GM12892 (cell line): ENCODE measurements around the gene IGFBP2.

Source experiments
- POLR2A ChIP-seq: IDR thresholded peaks from 2 replicates; pipeline ENCODE4 v1.6.1; 2011; ENCODE audit warnings: low read depth, low read length, control low read depth
- POLR2AphosphoS5 ChIP-seq: IDR thresholded peaks from 2 replicates; pipeline ENCODE4 v1.6.1; 2011; ENCODE audit warnings: low read depth, low read length, control low read depth
- TAF1 ChIP-seq: IDR thresholded peaks from 2 replicates; pipeline ENCODE4 v1.6.1; 2011; ENCODE audit warnings: low read depth, mild to moderate bottlenecking, control low read depth, low read length, borderline replicate concordance

DNA sequence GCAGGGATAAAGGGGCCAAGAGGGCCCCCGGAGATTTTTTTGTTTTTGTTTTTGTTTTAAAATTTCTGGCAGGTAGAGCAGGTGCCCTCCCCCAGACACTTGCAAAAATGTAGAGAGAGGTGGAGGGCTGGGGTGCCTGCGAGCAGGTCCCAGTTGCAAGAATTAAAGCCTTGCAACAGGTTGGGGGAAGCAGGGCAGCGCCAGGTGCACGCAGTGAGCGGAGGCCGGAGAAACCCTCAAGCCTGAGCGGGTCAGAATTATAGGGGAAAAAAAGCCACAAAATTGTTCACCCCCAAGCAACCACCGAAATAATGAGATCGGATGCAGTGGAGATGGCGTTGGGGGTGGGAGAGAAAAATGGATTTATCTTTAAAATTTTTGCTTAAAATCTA lies 61.6 kb downstream of the IGFBP2 start:
- no peak for TF ChIP-seq POLR2AphosphoS5
- TF ChIP-seq TAF1: no peak
- TF ChIP-seq POLR2A: no peak
